ENCODE measurements around the gene CLCN1. TPM values are rescaled to one million over a fixed set of nuclear protein-coding genes. Genes with fewer than 3 reads are reported as not detected.
A peak's percentile ranks its signal among the peaks of the same experiment; 100 is the strongest.

The CLCN1 gene
- total RNA-seq, 1 donor from 2014 or later: not detected

GRCh38 chr7:143299840-143300239 lies 16.1 kb upstream of the CLCN1 start:
- Mint-ChIP-seq H3K27me3 (ENCODE audit: insufficient read depth) (no peaks in the 10 kb centered on the region), H3K4me3 (no peak overlapping the region), H3K36me3 (ENCODE audit: low read depth) (peaks cover 76% of the 10 kb centered on the region), H3K9me3 (no peaks in the 10 kb centered on the region), H3K4me1 (ENCODE audit: low read depth) (peaks cover 57% of the 10 kb centered on the region), H3K27ac (no peak overlapping the region)
- intact Hi-C loops (cut with micrococcal nuclease): loop anchor here (1.0 kb wide), 2 partner anchors 11 to 60 kb away; no protein-coding TSS in a partner anchor
- peak; percentile 45 for DNase-seq (ENCODE audit: low spot score)

- no peak overlapping the region for H3K4me3 Mint-ChIP-seq
Observed at GRCh38 chr7:143300959-143301935, 14.7 kb upstream of the CLCN1 start.

GRCh38 chr7:143303733-143304132 lies 12.2 kb upstream of the CLCN1 start:
- H3K4me1 Mint-ChIP-seq (ENCODE audit: low read depth): peaks cover 68% of the 10 kb centered on the region
- intact Hi-C loops (cut with micrococcal nuclease): no loop called here
- no peak overlapping the region for H3K4me3 Mint-ChIP-seq

More at GRCh38 chr7:143300959-143301935, 14.7 kb upstream of the CLCN1 start:
- Mint-ChIP-seq H3K4me1 (ENCODE audit: low read depth) (peaks cover 55% of the 10 kb centered on the region), H3K36me3 (ENCODE audit: low read depth) (peaks cover 75% of the 10 kb centered on the region), H3K9me3 (no peaks in the 10 kb centered on the region), H3K27me3 (ENCODE audit: insufficient read depth) (no peaks in the 10 kb centered on the region), H3K27ac (no peak overlapping the region)
- intact Hi-C loops (cut with micrococcal nuclease): no loop called here
- no peak for DNase-seq (ENCODE audit: low spot score)

DNA sequence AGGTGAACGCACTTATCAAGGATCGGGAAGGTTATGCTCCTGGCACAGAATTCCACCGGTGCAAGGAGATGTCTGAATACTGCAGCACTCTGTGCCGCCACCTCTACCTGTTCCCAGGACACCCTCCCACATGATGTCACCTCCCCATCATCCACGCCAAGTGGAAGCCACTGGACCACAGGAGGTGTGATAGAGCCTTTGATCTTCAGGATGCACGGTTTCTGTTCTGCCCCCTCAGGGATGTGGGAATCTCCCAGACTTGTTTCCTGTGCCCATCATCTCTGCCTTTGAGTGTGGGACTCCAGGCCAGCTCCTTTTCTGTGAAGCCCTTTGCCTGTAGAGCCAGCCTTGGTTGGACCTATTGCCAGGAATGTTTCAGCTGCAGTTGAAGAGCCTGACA lies 11.0 kb upstream of the CLCN1 start:
- Mint-ChIP-seq H3K4me1 (ENCODE audit: low read depth) (peaks cover 69% of the 10 kb centered on the region), H3K27ac (peak overlapping the region; percentile 25), H3K4me3 (no peak overlapping the region), H3K36me3 (ENCODE audit: low read depth) (peaks cover 80% of the 10 kb centered on the region), H3K27me3 (ENCODE audit: insufficient read depth) (no peaks in the 10 kb centered on the region), H3K9me3 (peaks cover 8% of the 10 kb centered on the region)
- DNase-seq (ENCODE audit: low spot score): no peak
- intact Hi-C loops (cut with micrococcal nuclease): loop anchor here (1.0 to 5.0 kb wide), 2 partner anchors 65 to 112 kb away; no protein-coding TSS in a partner anchor

More at GRCh38 chr7:143303733-143304132, 12.2 kb upstream of the CLCN1 start:
- peaks cover 79% of the 10 kb centered on the region for H3K36me3 Mint-ChIP-seq (ENCODE audit: low read depth)
- no peak for DNase-seq (ENCODE audit: low spot score)
- H3K27me3 Mint-ChIP-seq (ENCODE audit: insufficient read depth): no peaks in the 10 kb centered on the region
- H3K27ac Mint-ChIP-seq: no peak overlapping the region
- peaks cover 8% of the 10 kb centered on the region for H3K9me3 Mint-ChIP-seq

- Mint-ChIP-seq H3K27me3 (ENCODE audit: insufficient read depth) (no peaks in the 10 kb centered on the region), H3K9me3 (peaks cover 8% of the 10 kb centered on the region), H3K4me3 (no peak overlapping the region), H3K36me3 (ENCODE audit: low read depth) (peaks cover 83% of the 10 kb centered on the region), H3K4me1 (ENCODE audit: low read depth) (peaks cover 69% of the 10 kb centered on the region), H3K27ac (peak overlapping the region; percentile 25)
- intact Hi-C loops (cut with micrococcal nuclease): loop anchor here (1.0 to 5.0 kb wide), 2 partner anchors 65 to 112 kb away; no protein-coding TSS in a partner anchor
- peak; percentile 30 for DNase-seq (ENCODE audit: low spot score)
Observed at GRCh38 chr7:143305423-143306070, 10.4 kb upstream of the CLCN1 start.

GRCh38 chr7:143308632-143309031 lies 7.3 kb upstream of the CLCN1 start:
- Mint-ChIP-seq H3K27ac (peak overlapping the region; percentile 81), H3K36me3 (ENCODE audit: low read depth) (peaks cover 68% of the 10 kb centered on the region), H3K9me3 (peaks cover 8% of the 10 kb centered on the region), H3K27me3 (ENCODE audit: insufficient read depth) (no peaks in the 10 kb centered on the region), H3K4me3 (no peak overlapping the region), H3K4me1 (ENCODE audit: low read depth) (peaks cover 78% of the 10 kb centered on the region)
- intact Hi-C loops (cut with micrococcal nuclease): loop anchor here (5.0 kb wide), 1 partner anchor 109 kb away; no protein-coding TSS in a partner anchor
- DNase-seq (ENCODE audit: low spot score): no peak

DNA sequence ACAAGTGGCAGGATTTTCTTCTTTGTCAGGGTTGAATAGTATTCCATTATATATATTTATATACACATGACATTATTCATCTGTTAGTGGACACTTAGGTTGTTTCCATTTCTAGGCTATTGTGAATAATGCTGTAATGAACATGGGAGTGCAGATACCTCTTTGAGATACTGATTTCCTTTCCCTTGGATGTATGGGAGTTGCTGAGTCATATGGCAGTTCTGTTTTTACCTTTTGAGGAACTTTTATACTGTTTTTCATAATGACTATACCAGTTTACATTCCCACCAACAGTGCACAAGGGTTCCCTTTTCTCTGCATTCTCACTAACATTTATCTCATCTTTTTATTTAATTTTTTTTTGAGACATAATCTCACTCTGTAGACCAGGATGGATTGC lies 1.8 kb upstream of the CLCN1 start:
- Mint-ChIP-seq H3K4me1 (ENCODE audit: low read depth) (peaks cover 35% of the 10 kb centered on the region), H3K36me3 (ENCODE audit: low read depth) (peaks cover 19% of the 10 kb centered on the region), H3K9me3 (peaks cover 4% of the 10 kb centered on the region), H3K27me3 (ENCODE audit: insufficient read depth) (peaks cover 2% of the 10 kb centered on the region), H3K27ac (no peak overlapping the region), H3K4me3 (no peak overlapping the region)
- DNase-seq (ENCODE audit: low spot score): no peak
- intact Hi-C loops (cut with micrococcal nuclease): no loop called here

GRCh38 chr7:143316492-143316891 lies 581 bp downstream of the CLCN1 start:
- Mint-ChIP-seq H3K4me1 (ENCODE audit: low read depth) (peaks cover 13% of the 10 kb centered on the region), H3K4me3 (no peak overlapping the region), H3K9me3 (peaks cover 4% of the 10 kb centered on the region), H3K27me3 (ENCODE audit: insufficient read depth) (peaks cover 7% of the 10 kb centered on the region), H3K36me3 (ENCODE audit: low read depth) (peaks cover 2% of the 10 kb centered on the region), H3K27ac (no peak overlapping the region)
- no peak for DNase-seq (ENCODE audit: low spot score)
- intact Hi-C loops (cut with micrococcal nuclease): no loop called here

GRCh38 chr7:143318661-143319060 lies 2.8 kb downstream of the CLCN1 start:
- H3K27me3 Mint-ChIP-seq (ENCODE audit: insufficient read depth): peaks cover 7% of the 10 kb centered on the region
- no peaks in the 10 kb centered on the region for H3K36me3 Mint-ChIP-seq (ENCODE audit: low read depth)
- no peak overlapping the region for H3K4me3 Mint-ChIP-seq
- intact Hi-C loops (cut with micrococcal nuclease): no loop called here
- H3K4me1 Mint-ChIP-seq (ENCODE audit: low read depth): peaks cover 3% of the 10 kb centered on the region
- H3K27ac Mint-ChIP-seq: no peak overlapping the region
- peaks cover 4% of the 10 kb centered on the region for H3K9me3 Mint-ChIP-seq
- DNase-seq (ENCODE audit: low spot score): no peak

GRCh38 chr7:143320620-143321019 lies 4.7 kb downstream of the CLCN1 start:
- no peaks in the 10 kb centered on the region for H3K36me3 Mint-ChIP-seq (ENCODE audit: low read depth)

DNA sequence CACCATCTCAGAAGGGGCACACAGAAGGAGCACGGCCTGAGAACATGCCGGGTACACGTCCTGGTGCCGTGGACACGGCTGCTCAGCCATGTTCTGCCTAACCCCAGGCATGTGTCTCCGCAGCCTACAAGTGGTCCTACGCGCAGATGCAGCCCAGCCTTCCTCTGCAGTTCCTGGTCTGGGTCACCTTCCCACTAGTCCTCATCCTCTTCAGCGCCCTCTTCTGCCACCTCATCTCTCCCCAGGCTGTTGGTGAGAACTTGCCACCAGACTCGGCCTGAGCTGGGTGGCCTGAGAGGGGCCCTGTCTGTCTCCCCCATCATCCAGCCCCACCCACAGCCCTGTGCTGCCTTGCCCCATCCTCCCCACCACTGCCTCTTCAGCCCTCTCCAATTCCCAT lies 5.3 kb downstream of the CLCN1 start:
- H3K27me3 Mint-ChIP-seq (ENCODE audit: insufficient read depth): peaks cover 7% of the 10 kb centered on the region
- H3K4me1 Mint-ChIP-seq (ENCODE audit: low read depth): peaks cover 12% of the 10 kb centered on the region
- no peak overlapping the region for H3K27ac Mint-ChIP-seq
- no peak for DNase-seq (ENCODE audit: low spot score)
- no peak overlapping the region for H3K4me3 Mint-ChIP-seq
- H3K9me3 Mint-ChIP-seq: no peaks in the 10 kb centered on the region
- intact Hi-C loops (cut with micrococcal nuclease): no loop called here
- H3K36me3 Mint-ChIP-seq (ENCODE audit: low read depth): no peaks in the 10 kb centered on the region

More at GRCh38 chr7:143320620-143321019, 4.7 kb downstream of the CLCN1 start:
- Mint-ChIP-seq H3K4me3 (no peak overlapping the region), H3K4me1 (ENCODE audit: low read depth) (peaks cover 10% of the 10 kb centered on the region), H3K9me3 (no peaks in the 10 kb centered on the region), H3K27ac (no peak overlapping the region), H3K27me3 (ENCODE audit: insufficient read depth) (peaks cover 7% of the 10 kb centered on the region)
- intact Hi-C loops (cut with micrococcal nuclease): no loop called here
- no peak for DNase-seq (ENCODE audit: low spot score)

GRCh38 chr7:143321734-143322133 lies 5.8 kb downstream of the CLCN1 start:
- no peak for DNase-seq (ENCODE audit: low spot score)
- no peaks in the 10 kb centered on the region for H3K9me3 Mint-ChIP-seq
- H3K4me3 Mint-ChIP-seq: no peak overlapping the region
- no peak overlapping the region for H3K27ac Mint-ChIP-seq
- H3K36me3 Mint-ChIP-seq (ENCODE audit: low read depth): no peaks in the 10 kb centered on the region
- intact Hi-C loops (cut with micrococcal nuclease): no loop called here
- H3K4me1 Mint-ChIP-seq (ENCODE audit: low read depth): peaks cover 12% of the 10 kb centered on the region
- H3K27me3 Mint-ChIP-seq (ENCODE audit: insufficient read depth): peaks cover 7% of the 10 kb centered on the region
